Fibroblast of pulmonary artery (primary cell): ENCODE measurements around the gene NFIX.

Experiments
- DNase-seq: peaks from one replicate; pipeline ENCODE4 v3.0.0-alpha.2; 2010; ENCODE audit warnings: low read depth
- H3K4me3 ChIP-seq: replicated peaks from 2 replicates; pipeline ENCODE4 v1.5.1; 2011; ENCODE audit warnings: low read depth, mild to moderate bottlenecking, control low read depth, low read length, moderate library complexity
- TF ChIP-seq, protein P1 (sequence below): IDR thresholded peaks from 2 replicates; pipeline ENCODE4 v1.5.1; 2011; ENCODE audit warnings: mild to moderate bottlenecking, control low read depth, low read length, inconsistent platforms; ENCODE audit errors: missing control alignments

NFIX gene

DNA sequence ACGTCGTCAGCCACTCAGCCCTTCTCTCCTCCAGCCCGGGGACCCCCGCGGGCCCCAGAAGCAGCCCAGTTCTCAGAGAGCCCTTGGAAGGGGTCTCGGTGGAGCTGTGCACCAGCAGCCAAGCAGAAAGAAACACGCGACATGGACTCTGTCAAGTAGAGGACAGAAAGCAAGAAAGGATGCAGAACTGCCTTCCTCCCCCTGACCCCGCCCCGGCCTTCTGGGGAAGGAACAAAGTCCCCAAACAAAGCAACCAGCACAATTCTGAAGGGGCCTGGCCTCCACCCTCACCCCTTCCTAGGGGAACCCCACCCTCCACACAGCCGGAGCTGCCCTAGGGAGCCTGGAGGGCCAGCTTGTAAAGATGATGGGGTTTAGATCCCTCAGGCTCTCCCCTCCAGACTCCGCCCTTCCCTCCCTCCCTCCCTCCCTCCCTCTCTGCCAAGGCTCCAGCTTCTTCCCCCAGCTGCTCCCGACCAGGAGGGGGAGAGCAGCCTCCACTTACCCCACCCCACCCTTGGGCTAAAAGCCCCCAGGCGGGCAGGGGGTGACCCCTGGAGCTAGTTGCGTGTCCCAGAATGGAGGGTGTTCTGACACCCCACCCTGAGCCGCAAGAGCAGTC lies 99.6 kb downstream of the NFIX start:
- no peak overlapping the region for H3K4me3 ChIP-seq
- TF ChIP-seq, protein P1, sequence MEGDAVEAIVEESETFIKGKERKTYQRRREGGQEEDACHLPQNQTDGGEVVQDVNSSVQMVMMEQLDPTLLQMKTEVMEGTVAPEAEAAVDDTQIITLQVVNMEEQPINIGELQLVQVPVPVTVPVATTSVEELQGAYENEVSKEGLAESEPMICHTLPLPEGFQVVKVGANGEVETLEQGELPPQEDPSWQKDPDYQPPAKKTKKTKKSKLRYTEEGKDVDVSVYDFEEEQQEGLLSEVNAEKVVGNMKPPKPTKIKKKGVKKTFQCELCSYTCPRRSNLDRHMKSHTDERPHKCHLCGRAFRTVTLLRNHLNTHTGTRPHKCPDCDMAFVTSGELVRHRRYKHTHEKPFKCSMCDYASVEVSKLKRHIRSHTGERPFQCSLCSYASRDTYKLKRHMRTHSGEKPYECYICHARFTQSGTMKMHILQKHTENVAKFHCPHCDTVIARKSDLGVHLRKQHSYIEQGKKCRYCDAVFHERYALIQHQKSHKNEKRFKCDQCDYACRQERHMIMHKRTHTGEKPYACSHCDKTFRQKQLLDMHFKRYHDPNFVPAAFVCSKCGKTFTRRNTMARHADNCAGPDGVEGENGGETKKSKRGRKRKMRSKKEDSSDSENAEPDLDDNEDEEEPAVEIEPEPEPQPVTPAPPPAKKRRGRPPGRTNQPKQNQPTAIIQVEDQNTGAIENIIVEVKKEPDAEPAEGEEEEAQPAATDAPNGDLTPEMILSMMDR = no peak
- no peak for DNase-seq

DNA sequence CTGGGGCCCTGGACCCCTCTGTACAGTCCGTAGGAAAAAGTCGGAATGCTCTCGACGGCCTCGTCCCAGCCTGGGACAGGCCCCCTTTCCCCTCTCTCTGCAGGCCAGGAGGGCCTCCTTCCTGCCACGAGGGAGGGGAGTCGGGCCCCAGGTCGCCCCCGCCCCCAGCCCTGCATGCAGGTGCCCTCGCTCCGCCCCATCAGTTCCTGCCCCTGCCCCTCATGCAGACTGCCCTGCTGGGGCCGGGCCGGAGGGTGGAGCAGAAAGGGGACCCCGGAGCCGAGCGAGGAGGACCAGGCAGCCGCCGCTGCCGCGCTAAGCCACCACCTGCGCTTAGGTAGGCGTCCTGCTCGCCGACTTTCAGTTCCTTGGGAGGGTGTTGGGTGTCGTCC lies 100.1 kb downstream of the NFIX start:
- no peak for DNase-seq
- no peak overlapping the region for H3K4me3 ChIP-seq
- TF ChIP-seq, protein P1 = no peak

DNA sequence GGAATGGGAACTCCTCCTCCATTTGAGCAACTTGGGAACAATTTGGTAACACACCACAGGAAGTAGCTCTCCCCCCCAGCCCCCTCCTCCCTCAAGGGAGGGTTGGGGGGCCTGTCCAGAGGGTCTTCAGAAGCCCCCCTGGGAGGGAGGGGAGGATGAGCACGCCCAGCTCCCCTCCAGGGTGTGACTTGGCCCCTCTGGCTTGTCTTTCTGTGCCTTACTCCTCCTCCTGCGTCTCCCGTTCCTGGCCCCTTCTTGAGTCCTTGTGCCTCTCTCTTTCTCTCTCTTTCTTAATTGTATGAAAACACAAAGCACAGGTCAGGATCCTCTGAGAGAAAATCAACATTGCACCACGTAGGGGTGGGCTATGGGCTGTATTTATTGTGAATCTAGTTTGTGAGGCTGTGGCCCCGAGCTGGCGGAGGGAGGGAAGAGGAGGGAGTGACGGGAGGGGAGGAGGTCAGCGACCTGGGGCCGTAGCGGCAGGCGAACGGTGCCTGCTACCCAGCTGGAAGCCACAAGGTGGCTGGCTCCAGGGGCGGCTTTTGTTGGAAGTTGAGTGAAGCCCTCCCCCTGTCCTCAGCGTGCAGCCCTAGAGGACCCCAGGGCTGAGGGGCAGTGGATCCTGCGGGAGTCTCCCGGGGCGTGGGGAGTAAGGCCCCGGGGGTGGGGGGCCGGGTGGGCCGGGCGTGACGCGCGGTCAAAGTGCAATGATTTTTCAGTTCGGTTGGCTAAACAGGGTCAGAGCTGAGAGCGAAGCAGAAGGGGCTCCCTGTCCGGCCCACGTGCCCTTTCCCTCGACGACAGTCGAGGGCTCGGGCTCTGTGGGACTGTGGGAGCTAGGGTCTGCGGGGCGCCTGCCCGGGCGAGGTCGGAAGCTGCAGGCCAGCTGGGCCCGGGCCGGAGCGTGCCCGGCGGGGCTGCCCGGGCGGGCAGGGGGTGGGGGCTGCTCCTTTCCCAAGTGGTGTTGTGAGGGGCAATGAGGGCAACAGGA lies 101.0 kb downstream of the NFIX start:
- TF ChIP-seq, protein P1 = peak; percentile 4
- no peak for DNase-seq
- no peak overlapping the region for H3K4me3 ChIP-seq

DNA sequence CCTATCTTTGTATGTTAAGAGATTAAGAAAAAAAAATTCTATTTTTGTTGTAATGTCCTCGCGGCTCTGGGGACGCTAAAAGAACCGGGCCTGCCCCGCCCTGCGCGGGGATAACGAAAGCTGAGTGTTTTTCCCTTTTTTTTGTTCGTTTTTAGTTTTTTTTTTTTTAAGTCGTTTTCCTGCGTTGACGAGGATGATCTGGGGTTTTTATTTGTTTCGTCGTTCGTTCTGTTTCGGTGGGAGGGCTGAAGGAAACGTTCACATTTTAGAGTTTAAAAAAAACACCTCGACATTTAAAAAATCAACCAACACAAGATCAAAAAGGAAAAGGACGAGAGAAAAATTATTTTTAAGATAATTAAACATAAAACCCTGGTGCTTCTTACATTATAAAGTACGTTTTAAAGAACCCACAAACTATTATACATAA lies 101.8 kb downstream of the NFIX start:
- H3K4me3 ChIP-seq = no peak overlapping the region
- TF ChIP-seq, protein P1 = no peak
- DNase-seq = no peak

DNA sequence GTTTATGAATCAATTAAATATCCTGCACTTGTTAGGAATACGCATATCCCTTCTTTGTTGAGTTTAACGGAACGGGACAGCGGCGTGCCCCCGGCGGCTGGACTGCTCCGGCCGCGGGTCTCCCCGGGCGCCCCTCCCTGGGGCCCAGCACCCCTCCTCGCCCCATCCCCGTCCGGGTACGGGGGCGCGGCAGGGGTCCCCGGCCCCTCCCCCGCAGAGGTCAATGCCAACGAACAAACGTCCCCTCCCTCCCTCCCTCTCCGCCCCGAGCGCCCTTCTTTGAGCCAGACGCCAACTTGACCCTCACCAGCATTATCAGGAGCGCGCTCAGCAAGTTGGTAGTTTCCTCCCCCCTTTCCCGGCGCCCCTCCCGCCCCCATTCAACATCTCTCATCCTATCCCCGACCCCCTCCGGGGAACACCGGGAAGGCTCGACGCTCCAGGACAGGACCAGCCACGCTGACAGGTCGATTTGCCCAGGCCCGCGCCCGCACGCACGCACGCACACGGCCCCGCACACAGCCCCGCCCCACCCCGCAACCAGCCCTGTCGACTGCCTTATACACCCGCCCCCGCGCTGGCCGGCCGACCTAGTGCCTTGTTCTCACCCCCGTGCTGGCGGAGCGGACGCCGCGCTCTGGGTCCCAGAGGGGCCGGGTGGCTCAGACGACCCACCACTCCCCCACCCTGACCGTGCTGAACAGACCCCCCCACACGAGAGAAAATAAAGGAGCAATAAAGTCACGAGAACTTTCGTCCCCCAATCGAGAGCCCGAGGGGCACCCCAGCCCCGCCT lies 102.4 kb downstream of the NFIX start:
- TF ChIP-seq, protein P1 = no peak
- DNase-seq = no peak
- H3K4me3 ChIP-seq = no peak overlapping the region

DNA sequence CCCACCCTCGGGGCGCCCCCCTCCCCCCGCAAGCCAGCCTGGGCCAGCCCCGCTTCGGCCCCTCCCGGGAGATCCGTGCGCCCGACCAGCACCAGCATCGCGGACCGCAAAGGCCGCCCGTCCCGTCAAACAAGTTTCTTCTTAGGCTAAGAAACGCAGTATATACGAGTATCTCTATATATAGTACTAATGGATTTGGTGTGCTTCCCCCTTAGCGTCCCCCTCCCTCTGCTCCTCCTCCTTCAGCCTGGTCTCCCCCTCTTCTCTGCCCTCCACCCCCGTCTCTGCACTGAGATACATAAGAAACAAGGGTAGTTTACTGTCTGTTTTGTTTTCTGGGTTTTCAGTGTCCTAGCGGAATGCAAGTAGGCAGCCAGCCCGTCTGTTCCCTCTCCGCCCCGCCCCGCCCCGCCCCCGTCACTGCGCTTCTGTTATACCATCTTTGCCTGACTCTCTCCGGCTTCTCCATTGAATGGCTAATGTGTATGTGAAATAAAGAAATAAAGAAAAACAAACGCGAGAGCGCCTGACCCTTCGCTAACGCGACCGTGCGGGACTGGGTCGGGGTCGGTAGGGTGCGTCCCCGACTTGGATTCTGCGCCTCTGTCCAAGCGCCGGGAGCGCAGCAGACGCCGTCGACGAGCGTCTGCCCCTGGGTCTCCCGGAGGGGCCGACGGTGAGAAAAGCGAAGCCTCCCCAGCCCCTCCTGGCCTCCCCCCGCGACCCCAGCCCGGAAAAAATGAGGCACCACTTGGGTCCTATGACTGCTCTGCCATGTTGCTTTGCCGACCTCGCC lies 103.2 kb downstream of the NFIX start:
- DNase-seq = peak; percentile 40
- TF ChIP-seq, protein P1 = no peak
- H3K4me3 ChIP-seq = no peak overlapping the region
